HG03521 (cell line): Measurements from ENCODE around the gene TFDP2.
A peak's percentile ranks its signal among the peaks of the same experiment; 100 is the strongest.
"Not testable (repeated sequence)": the region's sequence is repeated elsewhere in the genome, so short reads cannot be mapped to it uniquely, and the experiment has no call there.

Experiments used
- ATAC-seq: cut with Tn5 transposase; IDR thresholded peaks from one replicate; pipeline ENCODE4 v1.9.1; 2021; ENCODE audit warnings: mild to moderate bottlenecking, moderate library complexity; ENCODE audit not compliant: unreplicated experiment

The TFDP2 gene, protein sequence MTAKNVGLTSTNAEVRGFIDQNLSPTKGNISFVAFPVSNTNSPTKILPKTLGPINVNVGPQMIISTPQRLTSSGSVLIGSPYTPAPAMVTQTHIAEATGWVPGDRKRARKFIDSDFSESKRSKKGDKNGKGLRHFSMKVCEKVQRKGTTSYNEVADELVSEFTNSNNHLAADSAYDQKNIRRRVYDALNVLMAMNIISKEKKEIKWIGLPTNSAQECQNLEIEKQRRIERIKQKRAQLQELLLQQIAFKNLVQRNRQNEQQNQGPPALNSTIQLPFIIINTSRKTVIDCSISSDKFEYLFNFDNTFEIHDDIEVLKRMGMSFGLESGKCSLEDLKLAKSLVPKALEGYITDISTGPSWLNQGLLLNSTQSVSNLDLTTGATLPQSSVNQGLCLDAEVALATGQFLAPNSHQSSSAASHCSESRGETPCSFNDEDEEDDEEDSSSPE

DNA sequence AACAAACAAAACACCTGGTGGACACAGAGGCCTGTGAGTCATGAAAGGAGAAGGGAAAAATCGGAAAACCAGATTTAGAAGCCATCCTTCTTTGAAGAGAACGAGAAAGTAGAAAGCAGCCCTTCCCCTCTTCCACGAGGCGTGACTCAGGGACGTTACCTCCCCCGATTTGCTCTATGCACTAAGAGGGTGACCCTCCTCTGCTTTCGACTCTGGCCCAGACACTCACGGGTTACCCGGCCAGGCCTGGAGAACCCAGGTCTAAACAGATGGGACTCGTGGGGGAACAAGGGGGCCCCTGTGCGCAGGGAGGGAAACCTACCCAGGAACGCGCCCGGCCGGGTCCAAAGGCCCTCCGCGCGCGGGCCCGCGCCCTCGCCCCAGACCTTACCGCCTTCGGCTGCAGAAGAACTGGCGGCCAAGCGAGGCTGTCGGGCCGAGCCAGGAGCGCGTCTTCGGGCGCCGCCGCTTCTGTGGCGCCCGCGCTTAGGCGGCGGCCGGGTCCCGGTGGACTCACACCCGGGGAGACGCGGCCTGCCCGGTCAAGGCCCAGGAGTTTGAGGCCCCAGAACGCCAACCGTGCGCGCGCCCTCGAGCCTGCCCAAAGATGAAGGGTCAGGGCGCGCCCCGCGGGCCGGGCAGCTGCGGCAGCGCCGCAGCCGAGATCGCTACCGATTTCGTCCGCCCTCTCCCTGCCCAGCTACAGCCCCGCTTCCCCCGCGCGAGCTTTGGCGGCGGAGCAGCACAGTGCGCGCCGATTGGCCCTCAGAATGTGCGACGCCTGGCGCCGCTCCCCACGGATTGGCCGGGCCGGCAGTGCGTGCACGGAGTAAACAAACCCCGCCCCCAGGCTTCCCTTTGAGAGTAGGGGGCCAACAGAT, at the start of gene TFDP2:
TFDP2 (minus strand) TSS at position 753 of the 881 bp plus-strand sequence. CDS start 47,795 bp downstream, outside the sequence.
- ATAC-seq, result peak; percentile 100

DNA sequence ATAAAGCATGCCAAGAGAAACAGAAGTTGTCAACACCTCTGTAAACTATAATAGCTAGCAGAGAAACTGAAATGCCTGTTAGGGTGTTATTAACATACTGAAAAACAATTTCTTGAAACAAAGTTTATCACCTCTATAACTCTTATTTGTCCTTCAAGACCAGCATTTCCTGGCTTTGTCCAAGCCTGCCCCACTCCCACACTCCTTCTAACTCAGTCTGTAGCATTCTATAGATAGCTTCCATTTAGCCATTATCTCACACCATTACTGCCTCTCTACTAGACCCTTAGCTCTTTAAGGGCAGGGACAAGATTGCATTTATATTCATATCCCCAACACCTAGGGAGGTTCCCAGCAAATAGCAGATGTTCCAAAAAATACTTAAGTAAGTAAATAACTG, 39.5 kb upstream of the TFDP2 start:
- ATAC-seq, result no peak

DNA sequence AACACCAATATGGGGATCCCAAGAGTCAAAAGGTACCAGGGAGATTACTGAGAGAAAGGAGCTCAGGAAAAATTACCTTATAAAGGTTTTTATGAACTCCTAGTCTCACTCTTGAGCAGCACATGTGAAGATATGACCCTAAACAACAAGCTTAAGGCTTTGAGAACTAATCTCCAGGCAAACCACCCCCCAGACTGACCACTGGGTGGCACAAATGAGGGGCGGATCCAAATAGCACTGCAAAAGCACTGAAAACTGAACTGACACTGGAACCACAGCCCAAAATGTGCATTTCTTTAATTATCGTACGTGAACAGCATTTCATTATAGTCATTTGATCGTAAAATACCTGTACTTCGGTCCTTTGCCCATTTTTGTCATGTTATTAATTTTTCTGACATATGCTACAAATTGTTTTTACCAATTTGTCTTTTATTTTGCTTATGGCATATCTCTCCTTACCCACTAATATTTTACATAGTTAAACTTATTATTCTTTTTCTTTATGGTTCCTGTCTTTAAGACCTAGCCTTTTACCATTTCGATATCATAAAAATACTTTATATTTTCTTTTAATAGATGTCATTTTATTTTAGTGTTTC, 31.5 kb upstream of the TFDP2 start:
- ATAC-seq, result no peak

DNA sequence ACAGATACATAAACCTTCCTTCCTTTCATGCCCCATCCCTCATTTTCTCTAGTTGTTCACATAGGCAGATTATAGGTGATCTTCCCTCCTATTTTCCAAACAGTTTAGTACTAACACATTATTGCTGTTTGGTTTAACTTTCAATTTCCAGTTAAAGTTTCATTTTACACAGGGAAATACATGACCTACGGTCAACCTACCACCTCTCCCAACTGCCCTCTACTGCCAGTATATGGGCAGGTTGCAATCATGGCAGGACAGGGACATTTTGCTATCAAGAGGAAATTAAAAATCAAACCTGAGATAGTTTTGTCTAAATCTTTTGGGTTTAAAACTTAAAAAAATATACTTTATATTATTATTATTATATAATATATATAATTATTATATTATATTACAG, 26.1 kb upstream of the TFDP2 start:
- ATAC-seq, result no peak

DNA sequence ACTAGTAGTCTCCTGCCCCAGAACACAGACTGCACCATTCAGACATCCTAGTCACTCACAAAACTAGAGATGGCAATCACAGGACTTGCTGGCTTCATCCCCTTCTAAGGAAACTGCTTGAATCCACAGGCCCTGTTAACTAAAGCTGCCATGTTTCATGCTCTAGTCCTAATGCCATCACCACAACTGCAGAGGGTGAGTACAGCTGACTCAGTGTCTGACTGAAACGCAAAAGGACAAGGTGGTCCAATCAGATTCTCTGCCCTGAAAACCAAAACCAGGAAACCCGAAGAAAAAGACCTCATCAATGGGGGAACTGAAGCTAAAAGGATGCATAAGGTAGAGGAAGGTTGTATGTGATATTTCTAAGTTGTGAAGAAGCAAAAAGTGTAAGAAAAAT, 25.2 kb upstream of the TFDP2 start:
- ATAC-seq, result no peak

DNA sequence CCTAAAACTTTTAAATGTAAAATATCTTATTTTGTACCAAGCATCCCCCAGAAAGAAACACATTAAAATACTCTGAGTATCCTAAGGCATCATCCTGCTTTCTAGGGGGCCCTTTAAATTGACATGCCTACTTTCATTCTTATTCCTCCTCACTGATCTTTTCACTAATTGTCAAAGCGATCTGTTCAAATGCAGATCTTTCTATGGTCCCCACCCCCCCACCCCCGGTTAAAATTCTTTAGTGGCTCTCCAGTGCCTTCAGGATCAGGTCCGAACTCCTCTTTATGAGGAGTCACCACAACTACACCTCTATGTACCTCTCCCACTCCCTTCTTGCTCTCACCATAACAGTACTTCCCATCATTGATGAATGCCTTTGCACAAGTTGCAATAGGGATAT, 19.2 kb upstream of the TFDP2 start:
- ATAC-seq, result no peak

DNA sequence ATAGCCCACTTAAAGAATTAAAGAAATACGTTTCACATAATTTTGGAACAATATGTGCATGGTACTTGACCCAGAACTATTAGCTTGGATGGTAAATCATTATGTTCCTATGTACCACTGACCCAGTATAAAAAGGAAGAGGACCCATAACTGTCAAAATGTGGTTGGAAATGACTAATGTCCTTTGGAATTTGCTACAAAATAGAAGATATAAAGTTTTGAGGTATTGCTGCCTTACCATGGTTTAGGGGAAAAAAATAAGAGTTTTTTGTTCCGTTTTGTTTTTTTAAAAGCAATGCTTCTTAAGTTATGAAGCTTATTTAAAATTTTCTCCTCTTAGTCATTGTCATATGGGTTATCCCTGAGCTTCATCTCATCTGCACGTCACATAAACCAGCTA, 15.8 kb upstream of the TFDP2 start:
- ATAC-seq, result no peak

DNA sequence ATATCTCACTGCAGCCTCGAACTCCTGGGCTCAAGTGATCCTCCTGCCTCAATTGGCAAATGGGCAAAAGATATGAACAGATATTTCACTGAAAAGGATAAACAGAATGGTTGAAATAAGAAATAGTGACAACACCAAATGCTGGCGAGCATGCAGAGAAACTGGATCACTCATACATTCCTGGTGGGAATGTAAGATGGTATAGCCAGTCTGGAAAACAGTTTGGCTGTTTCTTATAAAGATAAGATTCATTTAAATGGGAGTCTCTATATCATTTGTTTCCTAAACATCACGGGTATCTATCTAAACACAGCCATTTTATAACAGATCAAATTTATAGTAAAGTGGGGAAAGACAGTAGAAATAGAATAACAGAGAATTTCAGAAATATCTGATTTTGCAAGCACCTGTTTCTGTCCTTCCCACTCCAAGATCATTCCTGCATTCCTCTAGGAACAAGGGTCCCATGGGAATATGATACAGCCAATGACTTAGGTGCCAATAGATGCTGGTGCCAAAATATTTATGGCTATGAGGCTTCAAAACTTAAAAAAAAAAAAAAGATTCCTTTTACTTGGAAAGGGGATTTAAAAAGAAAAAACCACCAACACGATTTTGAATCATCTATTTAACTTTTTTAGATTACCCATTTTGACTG, 9.9 kb upstream of the TFDP2 start:
- ATAC-seq, result no peak

DNA sequence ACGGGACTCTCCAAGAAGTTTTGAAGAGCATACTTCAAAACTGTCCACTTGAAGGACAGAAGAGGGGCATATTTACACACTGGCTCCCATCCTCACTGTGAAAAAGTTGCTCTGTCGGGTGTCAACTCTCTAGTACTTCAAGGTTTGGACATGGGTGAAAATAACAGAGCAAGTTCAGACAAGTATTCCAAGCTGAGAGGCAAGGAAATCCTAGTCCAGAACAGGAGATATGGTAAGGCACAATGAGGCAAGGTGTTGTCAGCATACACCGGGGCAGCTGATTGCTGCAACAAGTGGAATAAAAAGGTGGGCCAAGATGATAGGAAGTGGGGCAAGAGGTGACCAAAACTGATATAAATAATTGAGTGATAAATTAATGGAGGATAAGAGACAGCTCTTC, 4.8 kb upstream of the TFDP2 start:
- no peak for ATAC-seq

DNA sequence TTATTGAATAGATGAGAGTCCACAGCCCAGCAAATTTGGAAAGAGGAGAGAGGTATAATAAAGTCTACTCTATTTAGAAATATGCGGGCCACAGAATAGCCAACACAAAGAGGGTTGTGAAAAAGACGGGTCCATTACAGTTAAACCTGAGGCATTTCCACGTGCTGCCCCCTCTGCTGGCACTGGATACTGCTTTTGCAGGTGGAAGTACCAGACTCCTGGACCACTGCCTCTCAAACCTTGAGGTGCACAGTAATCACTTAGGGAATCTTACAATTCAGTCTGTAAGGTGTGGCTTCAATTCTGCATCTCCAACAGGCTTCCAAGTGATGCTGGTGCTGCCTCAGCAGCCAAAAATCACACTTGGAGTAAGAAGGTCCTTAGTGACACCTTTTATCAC, 3.0 kb upstream of the TFDP2 start:
- ATAC-seq, result no peak

DNA sequence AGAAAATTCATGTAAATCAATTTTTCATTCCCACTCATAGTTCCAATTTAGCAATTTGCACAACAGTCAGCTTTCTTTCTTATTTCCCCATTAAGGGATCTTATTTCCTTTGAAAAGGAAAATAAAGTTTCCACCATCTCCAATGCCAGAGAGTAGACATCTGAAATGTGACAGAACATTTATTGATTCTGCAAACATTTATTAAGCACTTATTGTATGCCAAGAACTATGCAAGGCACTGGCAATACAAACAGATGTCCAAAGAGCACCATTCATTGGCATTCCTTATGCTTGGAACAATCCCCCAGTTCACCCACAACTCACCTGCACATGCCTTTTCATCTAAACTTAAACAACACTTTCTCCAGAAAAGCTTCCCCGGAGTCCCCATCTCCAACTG, 2.5 kb upstream of the TFDP2 start:
- ATAC-seq, result no peak

DNA sequence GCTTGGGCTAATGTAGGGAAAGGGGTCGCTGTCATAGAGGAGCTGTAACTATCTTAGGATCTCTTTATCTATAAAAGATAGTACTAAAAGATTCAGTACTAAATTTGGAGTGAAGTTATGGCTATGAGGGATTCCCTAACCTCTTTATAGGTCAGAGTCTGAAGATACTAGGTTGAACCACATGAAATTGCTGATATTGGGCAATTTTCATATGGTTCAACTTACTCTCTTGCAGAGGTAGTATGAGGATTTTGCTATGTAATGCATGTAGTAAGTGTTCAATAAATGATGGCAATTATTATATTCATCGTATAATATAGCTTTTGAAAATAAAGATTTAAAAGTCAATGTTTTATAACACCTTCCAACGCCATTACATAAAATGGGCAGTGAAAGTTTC, 1.9 kb upstream of the TFDP2 start:
- ATAC-seq, result no peak

DNA sequence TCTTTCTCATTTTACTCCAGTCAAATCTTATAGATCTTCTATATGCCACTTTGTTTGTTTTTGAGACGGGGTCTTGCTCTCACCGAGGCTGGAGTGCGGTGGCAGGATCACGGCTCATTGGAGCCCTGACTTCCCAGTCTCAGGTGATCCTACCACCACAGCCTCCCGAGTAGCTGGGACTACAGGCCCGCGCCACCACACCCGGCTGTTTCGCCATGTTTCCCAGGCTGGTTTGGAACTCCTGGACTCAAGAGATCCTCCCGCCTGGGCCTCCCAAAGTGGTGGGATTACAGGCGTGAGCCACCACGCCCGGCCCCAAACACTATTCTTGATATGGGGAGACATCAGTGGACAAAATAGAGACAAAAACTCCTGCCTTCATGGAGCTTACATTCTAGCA, 927 bp upstream of the TFDP2 start:
- no peak for ATAC-seq

DNA sequence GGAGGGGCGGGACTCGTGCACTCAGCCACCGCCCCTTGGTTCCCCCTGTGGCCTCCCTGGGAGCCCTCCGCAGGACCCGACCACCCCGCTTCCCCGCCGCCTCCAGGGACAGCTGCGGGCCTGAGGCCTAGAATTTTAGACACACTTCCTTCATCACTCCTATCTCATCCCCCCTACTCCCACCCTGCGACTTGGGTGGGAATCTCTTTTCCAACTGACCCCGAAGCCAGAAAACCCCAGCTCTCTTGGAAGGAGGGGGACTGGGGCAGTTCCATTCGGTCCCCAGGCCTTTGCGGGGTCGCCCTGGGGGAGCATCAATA, 289 bp upstream of the TFDP2 start:
- ATAC-seq, result no peak

DNA sequence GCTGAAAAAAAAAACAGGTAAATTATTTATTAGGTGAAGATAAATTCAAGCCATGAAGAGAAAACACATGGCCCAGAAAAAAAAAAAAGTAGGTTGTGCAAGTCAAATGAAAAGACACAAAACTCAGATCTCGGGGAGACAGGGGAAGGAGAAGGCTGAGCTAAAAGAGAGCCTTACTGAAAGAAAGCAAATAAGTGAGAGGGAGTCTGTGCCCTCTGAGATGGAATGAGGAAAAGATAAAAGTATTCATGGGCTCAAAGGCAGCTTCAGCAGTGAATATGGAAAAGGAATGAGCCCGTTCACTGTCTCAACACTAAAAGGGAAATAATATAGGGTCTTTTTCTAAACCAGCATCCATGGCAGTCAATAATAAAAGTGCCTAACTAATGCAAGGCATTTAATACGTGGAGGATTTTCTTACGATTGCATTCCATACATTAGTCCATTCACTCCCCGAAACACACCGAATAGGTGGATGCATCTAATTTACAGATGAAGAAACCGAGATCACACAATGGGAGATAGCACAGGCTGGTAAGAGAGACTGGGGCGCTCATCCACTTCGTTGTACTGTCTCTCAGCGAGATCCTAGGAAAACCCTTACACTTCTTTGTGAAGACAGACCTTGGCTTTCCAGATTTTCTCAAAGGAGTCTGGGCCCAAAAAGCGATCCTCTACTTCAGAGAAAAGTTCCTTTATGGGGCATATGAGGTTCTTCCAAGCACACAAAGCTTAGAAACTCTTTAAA, 1.1 kb downstream of the TFDP2 start:
- no peak for ATAC-seq

DNA sequence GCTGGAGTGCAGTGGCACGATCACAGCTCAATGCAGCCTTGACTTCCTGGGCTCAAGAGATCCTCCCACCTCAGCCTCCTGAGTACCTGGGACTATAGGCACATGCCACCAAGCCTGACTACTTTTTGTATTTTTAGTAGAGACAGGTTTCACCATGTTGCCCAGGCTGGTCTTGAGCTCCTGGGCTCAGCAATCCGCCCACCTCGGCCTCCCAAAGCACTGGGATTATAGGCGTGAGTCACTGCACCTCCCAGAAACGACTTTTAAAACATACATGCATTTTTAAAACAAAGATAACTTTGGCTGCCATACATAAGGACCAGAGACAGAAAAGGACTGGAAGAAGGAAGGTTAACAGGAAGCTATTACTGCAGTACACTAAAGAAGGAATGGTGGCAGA, 4.8 kb downstream of the TFDP2 start:
- not testable (repeated sequence) for ATAC-seq

DNA sequence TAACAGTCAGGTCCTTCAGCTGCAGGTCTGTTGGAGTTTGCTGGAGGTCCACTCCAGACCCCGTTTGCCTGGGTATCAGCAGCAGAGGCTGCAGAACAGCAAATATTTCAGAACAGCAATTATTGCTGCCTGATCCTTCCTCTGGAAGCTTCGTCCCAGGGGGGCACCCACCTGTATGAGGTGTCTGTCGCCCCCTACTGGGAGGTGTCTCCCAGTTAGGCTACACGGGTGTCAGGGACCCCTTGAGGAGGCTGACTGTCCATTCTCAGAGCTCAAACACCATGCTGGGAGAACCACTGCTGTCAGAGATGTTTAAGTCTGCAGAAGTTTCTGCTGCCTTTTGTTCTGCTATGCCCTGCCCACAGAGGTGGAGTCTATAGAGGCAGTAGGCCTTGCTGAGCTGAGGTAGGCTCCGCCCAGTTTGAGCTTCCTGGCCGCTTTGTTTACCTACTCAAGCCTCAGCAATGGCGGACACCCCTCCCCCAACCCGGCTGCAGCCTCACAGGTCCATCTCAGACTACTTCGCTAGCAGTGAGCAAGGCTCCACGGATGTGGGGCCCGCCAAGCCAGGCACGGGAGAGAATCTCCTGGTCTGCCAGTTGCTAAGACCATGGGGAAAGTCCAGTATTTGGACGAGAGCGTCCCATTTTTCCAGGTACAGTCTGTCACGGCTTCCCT, 8.6 kb downstream of the TFDP2 start:
- ATAC-seq, result not testable (repeated sequence)

DNA sequence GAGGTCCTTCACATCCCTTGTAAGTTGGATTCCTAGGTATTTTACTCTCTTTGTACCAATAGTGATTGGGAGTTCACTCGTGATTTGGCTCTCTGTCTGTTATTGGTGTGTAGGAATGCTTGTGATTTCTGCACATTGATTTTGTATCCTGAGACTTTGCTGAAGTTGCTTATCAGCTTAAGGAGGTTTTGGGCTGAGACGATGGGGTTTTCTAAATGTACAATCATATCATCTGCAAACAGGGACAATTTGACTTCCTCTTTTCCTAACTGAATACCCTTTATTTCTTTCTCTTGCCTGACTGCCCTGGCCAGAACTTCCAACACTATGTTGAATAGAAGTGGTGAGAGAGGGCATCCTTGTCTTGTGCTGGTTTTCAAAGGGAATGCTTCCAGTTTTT, 12.3 kb downstream of the TFDP2 start:
- not testable (repeated sequence) for ATAC-seq

DNA sequence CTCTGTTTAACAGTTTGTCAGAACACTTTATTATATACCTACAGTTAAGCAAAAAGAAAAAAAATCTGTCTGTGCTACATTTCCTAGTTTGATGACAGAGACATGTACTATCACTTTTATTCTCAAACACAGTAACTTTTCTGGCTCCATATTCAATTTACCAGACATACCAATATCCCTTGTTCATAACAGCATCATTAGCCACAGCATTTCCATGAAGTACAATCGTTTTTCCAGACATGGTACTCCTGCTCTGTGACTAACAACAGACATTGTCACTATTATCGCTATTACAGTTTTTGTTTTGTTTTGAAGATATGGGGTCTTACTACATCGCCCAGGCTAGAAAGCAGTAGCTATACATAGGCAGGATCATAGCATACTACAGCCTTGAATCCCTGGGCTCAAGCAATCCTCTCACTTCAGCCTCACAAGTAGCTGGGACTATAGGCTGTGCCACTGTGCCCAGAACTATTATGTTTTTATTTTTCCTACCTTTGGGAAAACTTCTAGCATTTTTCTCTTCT, 14.5 kb downstream of the TFDP2 start:
- ATAC-seq, result no peak
